HG02981 (cell line): Measurements from ENCODE around the gene TMIE.

Experiments
- ATAC-seq: cut with Tn5 transposase; IDR thresholded peaks from one replicate; pipeline ENCODE4 v1.9.1; 2021; ENCODE audit warnings: mild to moderate bottlenecking, moderate library complexity; ENCODE audit not compliant: unreplicated experiment

Gene TMIE

DNA sequence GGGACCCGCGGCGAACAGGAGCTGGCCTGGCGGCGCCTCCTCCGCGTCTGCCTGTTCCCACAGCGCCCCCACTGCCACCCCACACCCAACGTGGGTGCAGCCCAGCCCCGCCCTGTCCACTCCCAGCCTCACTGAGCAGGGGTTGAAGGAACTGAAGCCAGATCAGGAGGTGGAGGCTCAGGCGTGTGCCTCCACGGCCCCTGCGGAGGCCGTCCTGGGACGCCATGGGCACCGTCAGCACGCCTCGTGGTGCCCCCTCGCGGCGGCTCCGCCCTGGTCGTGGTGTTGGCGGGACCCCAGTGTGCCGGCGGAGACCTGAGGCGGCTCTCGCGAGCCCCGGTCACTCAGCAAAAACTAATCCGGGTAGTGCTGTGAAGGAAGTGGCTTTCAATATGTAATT lies 55.5 kb downstream of the TMIE start:
- ATAC-seq, result no peak

GRCh38 chr3:46759239-46760167 lies 58.3 kb downstream of the TMIE start:
- ATAC-seq, result no peak
